BLaER1 (cell line): ENCODE results near the gene NUTM2D.
"Not testable (repeated sequence)": the region's sequence is repeated elsewhere in the genome, so short reads cannot be mapped to it uniquely, and the experiment has no call there.

Experiments
- H3K27ac ChIP-seq: shearing (Covaris generic); formaldehyde crosslinking; 2 replicates; pipeline ENCODE4 v1.8.1; 2022
- H3K27me3 ChIP-seq: shearing (Covaris generic); formaldehyde crosslinking; 2 replicates; pipeline ENCODE4 v1.8.1; 2022
- H3K36me3 ChIP-seq: shearing (Covaris generic); formaldehyde crosslinking; 2 replicates; pipeline ENCODE4 v1.8.1; 2022
- H3K4me1 ChIP-seq: shearing (Covaris generic); formaldehyde crosslinking; 2 replicates; pipeline ENCODE4 v1.8.1; 2022
- H3K4me2 ChIP-seq: shearing (Covaris generic); formaldehyde crosslinking; 2 replicates; pipeline ENCODE4 v1.8.1; 2022
- H3K4me3 ChIP-seq: shearing (Covaris generic); formaldehyde crosslinking; 2 replicates; pipeline ENCODE4 v1.8.1; 2022
- H3K9ac ChIP-seq: shearing (Covaris generic); formaldehyde crosslinking; 2 replicates; pipeline ENCODE4 v1.8.1; 2022
- H3K9me3 ChIP-seq: shearing (Covaris generic); formaldehyde crosslinking; 2 replicates; pipeline ENCODE4 v1.8.1; 2022
- H4K20me1 ChIP-seq: shearing (Covaris generic); formaldehyde crosslinking; 2 replicates; pipeline ENCODE4 v1.8.1; 2022

The NUTM2D gene

GRCh38 chr10:87357444-87357843, at the start of gene NUTM2D:
Gene NUTM2D, plus strand, starts transcription at chr10:87357744. Its CDS starts 522 bp downstream, at chr10:87358266.
- not testable (repeated sequence) for H3K9me3 ChIP-seq, H3K27ac ChIP-seq, H4K20me1 ChIP-seq, H3K27me3 ChIP-seq, H3K4me2 ChIP-seq, H3K9ac ChIP-seq, H3K4me1 ChIP-seq, H3K4me3 ChIP-seq, H3K36me3 ChIP-seq

- H3K27ac ChIP-seq, H3K27me3 ChIP-seq, H3K4me3 ChIP-seq, H3K36me3 ChIP-seq, H4K20me1 ChIP-seq, H3K9me3 ChIP-seq, H3K4me2 ChIP-seq, H3K9ac ChIP-seq, H3K4me1 ChIP-seq: not testable (repeated sequence)
These were observed 48.8 kb upstream of the NUTM2D start for GRCh38 chr10:87308702-87309101.

- H3K9me3 ChIP-seq, H3K4me3 ChIP-seq, H3K9ac ChIP-seq, H3K27ac ChIP-seq, H3K27me3 ChIP-seq, H4K20me1 ChIP-seq, H3K4me2 ChIP-seq, H3K36me3 ChIP-seq, H3K4me1 ChIP-seq: not testable (repeated sequence)
These were observed 47.9 kb upstream of the NUTM2D start for GRCh38 chr10:87309657-87310056.

GRCh38 chr10:87311521-87311920, 46.0 kb upstream of the NUTM2D start:
- not testable (repeated sequence) for H3K9ac ChIP-seq, H3K27ac ChIP-seq, H3K4me3 ChIP-seq, H3K4me1 ChIP-seq, H3K4me2 ChIP-seq, H3K9me3 ChIP-seq, H3K36me3 ChIP-seq, H3K27me3 ChIP-seq, H4K20me1 ChIP-seq

- H3K27me3 ChIP-seq, H3K4me1 ChIP-seq, H3K36me3 ChIP-seq, H3K4me3 ChIP-seq, H3K9me3 ChIP-seq, H3K27ac ChIP-seq, H3K9ac ChIP-seq, H3K4me2 ChIP-seq, H4K20me1 ChIP-seq: not testable (repeated sequence)
These were observed 43.7 kb upstream of the NUTM2D start for GRCh38 chr10:87313649-87314359.

- H3K4me1 ChIP-seq, H4K20me1 ChIP-seq, H3K4me3 ChIP-seq, H3K4me2 ChIP-seq, H3K9me3 ChIP-seq, H3K27ac ChIP-seq, H3K27me3 ChIP-seq, H3K9ac ChIP-seq, H3K36me3 ChIP-seq: not testable (repeated sequence)
These were observed 43.1 kb upstream of the NUTM2D start for GRCh38 chr10:87314360-87314973.

- not testable (repeated sequence) for H3K27ac ChIP-seq, H3K4me3 ChIP-seq, H3K36me3 ChIP-seq, H3K4me2 ChIP-seq, H3K27me3 ChIP-seq, H3K9ac ChIP-seq, H3K4me1 ChIP-seq, H3K9me3 ChIP-seq, H4K20me1 ChIP-seq
These were observed 36.0 kb upstream of the NUTM2D start for GRCh38 chr10:87321505-87321904.

- H3K4me2 ChIP-seq, H3K9ac ChIP-seq, H3K27me3 ChIP-seq, H4K20me1 ChIP-seq, H3K4me1 ChIP-seq, H3K27ac ChIP-seq, H3K4me3 ChIP-seq, H3K9me3 ChIP-seq, H3K36me3 ChIP-seq: not testable (repeated sequence)
These were observed 33.0 kb upstream of the NUTM2D start for GRCh38 chr10:87324559-87324958.

- H3K9ac ChIP-seq, H3K27me3 ChIP-seq, H4K20me1 ChIP-seq, H3K27ac ChIP-seq, H3K4me1 ChIP-seq, H3K4me2 ChIP-seq, H3K4me3 ChIP-seq, H3K9me3 ChIP-seq, H3K36me3 ChIP-seq: not testable (repeated sequence)
These were observed 29.6 kb upstream of the NUTM2D start for GRCh38 chr10:87327958-87328357.

GRCh38 chr10:87329131-87329530, 28.4 kb upstream of the NUTM2D start:
- H3K9me3 ChIP-seq, H3K27me3 ChIP-seq, H4K20me1 ChIP-seq, H3K27ac ChIP-seq, H3K4me2 ChIP-seq, H3K36me3 ChIP-seq, H3K4me3 ChIP-seq, H3K4me1 ChIP-seq, H3K9ac ChIP-seq: not testable (repeated sequence)

- not testable (repeated sequence) for H3K9ac ChIP-seq, H3K27ac ChIP-seq, H3K4me1 ChIP-seq, H3K27me3 ChIP-seq, H3K36me3 ChIP-seq, H3K4me2 ChIP-seq, H3K4me3 ChIP-seq, H4K20me1 ChIP-seq, H3K9me3 ChIP-seq
These were observed 24.9 kb upstream of the NUTM2D start for GRCh38 chr10:87332687-87333086.

- H3K9me3 ChIP-seq, H3K4me3 ChIP-seq, H3K4me1 ChIP-seq, H3K36me3 ChIP-seq, H3K9ac ChIP-seq, H3K27me3 ChIP-seq, H3K27ac ChIP-seq: not testable (repeated sequence)
- Histone ChIP-seq H4K20me1 (peaks cover 19% of the 10 kb centered on the region), H3K4me2 (peak overlapping the region; percentile 28; the same call in 1 of the 2 replicates)
These were observed 17.1 kb upstream of the NUTM2D start for GRCh38 chr10:87340411-87340810.

- H3K27ac ChIP-seq: peak overlapping the region; percentile 76
- 0 out of 2 replicates have a peak overlapping the region, but pooled peaks have one; percentile 36 for H3K4me2 ChIP-seq
- peak overlapping the region; percentile 79 for H3K9ac ChIP-seq
- H3K4me1 ChIP-seq, H3K27me3 ChIP-seq, H3K36me3 ChIP-seq, H3K9me3 ChIP-seq: not testable (repeated sequence)
- H4K20me1 ChIP-seq: peaks cover 19% of the 10 kb centered on the region
- H3K4me3 ChIP-seq: peak overlapping the region; percentile 68
These were observed 15.9 kb upstream of the NUTM2D start for GRCh38 chr10:87341546-87342142.

- Histone ChIP-seq H3K9ac (peak overlapping the region; percentile 79), H3K27ac (peak overlapping the region; percentile 76), H4K20me1 (peaks cover 18% of the 10 kb centered on the region), H3K4me3 (peak overlapping the region; percentile 68)
- H3K36me3 ChIP-seq, H3K4me2 ChIP-seq, H3K9me3 ChIP-seq, H3K27me3 ChIP-seq, H3K4me1 ChIP-seq: not testable (repeated sequence)
These were observed 15.3 kb upstream of the NUTM2D start for GRCh38 chr10:87342249-87342710.
